NCI-H187 treated with DMSO at 0.1 percent for 48 hours (cell line): ENCODE measurements around the gene LPP.

Experiments
- DNase-seq: peaks from one replicate; lab custom pipeline; 2025; lab: John Stamatoyannopoulos, UW

LPP gene

DNA sequence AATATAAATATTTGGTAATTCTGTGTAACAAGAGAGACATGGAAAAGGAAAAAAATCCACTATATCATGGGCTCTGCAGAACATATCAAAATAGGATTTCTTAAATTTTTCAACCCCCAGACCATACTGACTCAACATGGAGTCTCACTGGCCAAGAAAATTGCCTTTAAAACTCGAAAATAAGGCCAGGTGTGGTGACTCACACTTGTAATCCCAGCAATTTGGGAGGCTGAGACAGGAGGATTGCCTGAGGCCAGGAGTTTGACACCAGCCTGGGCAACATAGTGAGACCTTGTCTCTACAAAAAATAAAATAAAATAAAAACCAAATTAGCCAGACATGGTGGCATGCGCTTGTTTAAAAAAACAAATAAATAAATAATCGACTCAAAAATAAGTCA lies 723.4 kb downstream of the LPP start:
- no peak for DNase-seq

DNA sequence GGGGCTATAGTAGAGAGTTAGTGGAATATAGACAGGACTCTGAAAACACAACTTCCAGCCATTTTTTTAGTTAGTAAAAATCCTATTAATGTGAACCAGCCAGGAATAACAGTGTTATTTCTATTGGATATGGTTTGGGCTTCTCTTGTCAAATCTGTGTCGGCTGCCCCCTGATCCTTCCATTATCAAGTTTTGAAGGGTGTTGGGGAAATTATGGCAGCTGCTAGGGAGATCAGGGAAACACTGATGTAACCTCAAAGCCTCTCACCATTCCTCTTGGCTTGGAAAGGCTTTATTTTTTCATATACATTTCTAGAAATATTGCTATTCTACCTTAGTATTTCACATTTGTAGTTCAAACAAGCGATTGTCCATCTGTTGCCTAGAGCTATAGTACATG lies 724.1 kb downstream of the LPP start:
- DNase-seq = no peak

- DNase-seq = no peak
These were observed 728.1 kb downstream of the LPP start for GRCh38 chr3:188881954-188882641.

GRCh38 chr3:188884299-188885043 lies 730.5 kb downstream of the LPP start:
- no peak for DNase-seq

- DNase-seq = no peak
These were observed 734.5 kb downstream of the LPP start for GRCh38 chr3:188888321-188889053.

DNA sequence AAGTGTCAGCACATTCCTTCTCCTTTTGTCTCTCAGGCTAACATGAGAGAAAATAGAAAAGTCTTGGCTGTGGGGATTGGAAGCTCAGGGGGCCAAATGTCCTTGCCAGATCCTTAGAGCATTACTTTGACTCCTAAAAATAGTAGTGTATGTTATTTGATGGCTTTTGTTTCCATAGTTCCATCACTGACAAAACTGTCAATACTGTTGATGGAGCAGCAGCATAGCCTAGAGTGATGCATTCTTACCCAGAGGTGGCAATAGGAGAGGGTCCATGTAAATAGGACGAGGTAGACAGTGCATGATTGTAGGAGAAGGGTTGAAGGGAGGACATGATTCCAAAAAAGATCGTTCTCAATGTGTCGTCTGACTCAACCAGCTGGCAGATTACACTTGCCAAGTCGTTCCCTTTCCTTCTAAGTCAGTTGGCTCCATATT lies 735.1 kb downstream of the LPP start:
- DNase-seq = no peak

- DNase-seq = no peak
These were observed 736.8 kb downstream of the LPP start for GRCh38 chr3:188890572-188891270.

- DNase-seq = no peak
These were observed 745.9 kb downstream of the LPP start for GRCh38 chr3:188899881-188900280.

DNA sequence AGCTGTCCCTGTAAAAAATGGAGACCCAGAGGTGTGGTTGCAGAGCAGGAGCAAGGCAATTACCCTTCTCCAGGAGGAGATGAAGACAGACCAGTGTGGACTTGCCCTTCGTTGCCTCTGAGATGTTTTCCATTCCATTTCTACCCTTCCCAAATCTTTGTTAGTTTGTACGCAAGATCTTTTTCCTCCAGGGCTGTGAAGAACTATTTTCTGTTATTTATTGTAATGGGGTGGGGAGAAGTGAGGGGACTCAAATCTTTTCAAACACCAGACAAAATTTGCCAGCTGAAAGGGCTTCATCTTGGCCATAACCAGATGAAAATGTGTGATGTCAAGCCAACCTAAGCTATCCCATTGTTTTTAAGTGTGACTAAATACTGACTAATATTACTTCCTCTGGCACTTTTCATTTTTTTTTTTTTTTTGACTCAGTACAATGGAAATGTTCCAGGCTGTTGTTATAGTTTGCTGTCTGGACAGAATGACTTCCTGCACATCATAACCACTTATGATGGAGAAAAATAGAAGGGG lies 746.5 kb downstream of the LPP start:
- DNase-seq = no peak

DNA sequence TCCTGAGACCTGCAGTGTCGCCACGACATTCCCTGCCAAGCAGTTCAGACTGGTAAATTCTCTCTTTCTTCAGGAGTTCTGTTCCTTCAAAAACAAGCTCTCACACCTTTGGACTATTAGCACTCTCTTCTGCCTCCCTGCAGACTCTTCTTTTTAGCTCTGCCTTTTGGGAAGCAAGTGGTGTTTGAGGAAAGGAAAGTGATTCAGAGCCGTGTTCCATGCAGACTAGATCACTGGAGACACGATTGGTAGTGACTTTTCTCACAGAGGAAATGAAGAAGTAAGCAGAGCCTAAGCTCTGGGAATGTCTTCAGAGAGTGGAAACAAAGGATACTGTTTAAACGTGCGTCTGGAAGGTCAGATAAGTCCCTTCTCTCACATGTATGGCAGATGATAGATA lies 747.2 kb downstream of the LPP start:
- DNase-seq = no peak

- no peak for DNase-seq
These were observed 747.8 kb downstream of the LPP start for GRCh38 chr3:188901671-188902287.

DNA sequence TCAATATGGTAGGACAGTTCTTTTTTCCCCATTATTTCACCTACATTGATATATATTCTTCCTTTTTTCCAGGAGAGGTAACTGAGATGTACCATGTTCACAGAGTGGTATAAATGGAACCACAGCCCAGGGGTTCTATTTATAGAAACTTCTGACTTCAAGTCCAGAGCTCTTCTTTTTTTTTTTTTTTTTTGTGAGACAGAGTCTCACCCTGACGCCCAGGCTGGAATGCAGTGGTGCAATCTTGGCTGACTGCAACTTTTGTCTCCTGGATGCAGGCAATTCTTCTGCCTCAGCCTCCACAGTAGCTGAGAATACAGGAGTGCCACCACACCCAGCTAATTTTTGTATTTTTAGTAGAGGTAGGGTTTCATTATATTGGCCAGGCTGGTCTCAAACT lies 750.7 kb downstream of the LPP start:
- DNase-seq = no peak

GRCh38 chr3:188905547-188905946 lies 751.6 kb downstream of the LPP start:
- no peak for DNase-seq

- no peak for DNase-seq
These were observed 752.3 kb downstream of the LPP start for GRCh38 chr3:188906236-188906635.

DNA sequence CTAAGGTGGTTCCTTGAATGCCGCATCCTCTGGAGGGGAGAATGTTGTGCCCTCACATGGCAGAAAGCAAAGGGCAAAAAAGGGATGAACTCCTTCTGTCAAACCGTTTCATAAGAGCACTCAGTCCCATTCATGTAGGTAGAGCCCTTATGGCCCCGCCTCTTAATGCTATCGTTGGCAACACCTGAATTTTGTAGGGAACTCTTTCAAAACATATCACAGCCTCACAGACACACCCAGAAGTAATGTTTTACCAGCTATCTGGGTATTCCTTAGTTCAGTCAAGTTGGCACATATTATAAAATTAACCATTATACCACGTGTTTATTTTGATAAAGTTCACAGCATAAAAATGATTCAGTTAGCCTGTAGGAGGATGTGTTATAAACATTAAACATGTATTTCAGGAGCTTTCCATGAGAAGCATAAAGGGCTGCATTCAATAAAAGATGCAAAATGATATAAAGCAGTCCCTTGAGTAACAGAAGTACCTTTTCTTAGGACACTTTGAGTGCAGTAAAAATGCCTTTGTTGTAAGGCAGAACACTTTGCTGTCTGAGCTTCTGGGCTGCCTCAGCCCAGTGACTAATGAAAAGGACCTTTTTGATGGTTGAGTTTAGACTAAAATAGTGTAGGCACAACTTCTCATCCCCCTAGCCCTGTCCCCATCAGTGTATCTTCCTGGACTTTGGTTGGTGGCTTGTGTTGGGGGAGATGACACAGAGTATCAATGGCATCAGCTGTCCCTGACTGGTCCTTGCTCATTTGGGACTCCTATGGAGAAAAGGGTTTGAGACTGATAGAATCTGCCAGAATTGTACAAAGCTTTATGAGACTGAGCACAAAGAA lies 754.3 kb downstream of the LPP start:
- no peak for DNase-seq

GRCh38 chr3:188911026-188911850 lies 757.3 kb downstream of the LPP start:
- DNase-seq = no peak

DNA sequence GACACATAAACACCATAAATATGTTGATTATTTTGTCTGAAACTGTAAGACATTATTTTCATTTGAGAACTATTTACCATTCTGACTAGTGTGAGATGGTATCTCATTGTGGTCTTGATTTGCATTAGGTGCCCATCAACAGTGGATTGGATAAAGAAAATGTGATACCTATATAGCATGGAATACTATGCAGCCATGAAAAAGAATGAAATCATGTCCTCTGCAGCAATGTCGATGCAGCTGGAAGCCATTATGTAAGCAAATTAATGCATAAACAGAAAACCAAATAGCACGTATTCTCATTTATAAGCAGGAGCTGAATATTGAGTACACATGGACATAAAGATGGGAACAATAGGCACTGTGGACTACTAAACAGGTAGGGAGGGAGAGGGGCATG lies 759.1 kb downstream of the LPP start:
- no peak for DNase-seq

DNA sequence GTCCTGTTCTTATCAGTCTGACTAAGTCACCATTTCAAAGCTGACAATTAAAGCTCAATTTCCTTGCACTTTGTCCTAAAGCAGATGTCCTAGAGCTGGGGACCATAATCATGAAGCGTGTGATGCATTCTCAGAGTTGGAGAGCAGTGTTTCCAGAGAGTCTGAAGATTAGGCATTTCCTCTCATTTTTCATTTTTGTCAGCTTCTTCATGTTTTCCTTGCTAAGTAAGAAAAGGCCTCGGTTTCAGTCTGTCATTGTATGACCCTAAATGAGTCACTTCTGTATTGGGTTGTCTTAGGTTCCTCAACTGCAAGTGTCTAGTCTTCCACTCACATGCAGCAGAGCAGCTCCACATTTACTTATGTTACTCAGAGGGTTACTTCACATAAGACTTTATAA lies 760.6 kb downstream of the LPP start:
- DNase-seq = no peak

- no peak for DNase-seq
These were observed 761.2 kb downstream of the LPP start for GRCh38 chr3:188915127-188915526.

GRCh38 chr3:188916934-188917401 lies 763.0 kb downstream of the LPP start:
- DNase-seq = no peak
